H1 (cell line): ENCODE measurements around the gene CLDN8. TPM values are rescaled to one million over a fixed set of nuclear protein-coding genes. Genes with fewer than 3 reads are reported as not detected.

Source experiments
- CTCF ChIA-PET: fragments of 300-600 bp; sonication (Branson Sonifier 250); formaldehyde crosslinking; loops from one replicate; lab custom pipeline; 2021; ENCODE audit not compliant: partially characterized antibody; lab: Charles Lee
- POLR2A ChIA-PET: fragments of 300-600 bp; sonication (Branson Sonifier 250); formaldehyde crosslinking; loops from one replicate; lab custom pipeline; 2021; ENCODE audit warnings: inconsistent platforms; ENCODE audit not compliant: partially characterized antibody; lab: Charles Lee
- DNase-seq, 2 experiments: peaks; one replicate each; pipeline versions ENCODE4 v3.0.0 to v3.0.0-alpha.2; 2010 to 2022; ENCODE audit warnings: low spot score in 2 of 2, low read depth in 1 of 2, mixed read lengths in 1 of 2
- FAIRE-seq: peaks from 2 replicates; lab custom pipeline; 2011; peaks lifted over from hg19 to GRCh38; lab: Jason Lieb, UNC
- H2AFZ ChIP-seq: 2 replicates; pipeline ENCODE4 v1.8.1; 2012; ENCODE audit warnings: low read length, inconsistent platforms
- H2AK5ac ChIP-seq: 2 replicates; pipeline ENCODE4 v1.6.1; 2013; ENCODE audit warnings: low read depth, low read length
- H2BK120ac ChIP-seq: replicated peaks from 2 replicates; pipeline ENCODE3; 2013; ENCODE audit warnings: low read depth, low read length, inconsistent platforms
- H2BK12ac ChIP-seq: 2 replicates; pipeline ENCODE4 v1.6.1; 2013; ENCODE audit warnings: low read depth, low read length
- H2BK15ac ChIP-seq: 2 replicates; pipeline ENCODE4 v1.6.1; 2013; ENCODE audit warnings: low read length
- H2BK20ac ChIP-seq: 2 replicates; pipeline ENCODE4 v1.6.1; 2013; ENCODE audit warnings: low read length
- H2BK5ac ChIP-seq: 2 replicates; pipeline ENCODE4 v1.6.1; 2013; ENCODE audit warnings: low read depth, low read length
- H3K14ac ChIP-seq: 2 replicates; pipeline ENCODE4 v1.6.1; 2013; ENCODE audit warnings: inconsistent platforms; ENCODE audit not compliant: insufficient read length
- H3K18ac ChIP-seq: 2 replicates; pipeline ENCODE4 v1.6.1; 2013; ENCODE audit warnings: low read length; ENCODE audit errors: extremely low read depth
- H3K23ac ChIP-seq: 2 replicates; pipeline ENCODE4 v1.6.1; 2013; ENCODE audit warnings: inconsistent platforms; ENCODE audit not compliant: insufficient read length
- H3K23me2 ChIP-seq: 2 replicates; pipeline ENCODE4 v1.6.1; 2013; ENCODE audit warnings: low read depth, low read length
- H3K27ac ChIP-seq: 2 replicates; pipeline ENCODE4 v1.6.1; 2011; ENCODE audit warnings: low read depth, low read length, inconsistent platforms
- H3K27me3 ChIP-seq, 4 experiments: replicated peaks in 1 of 4; 1 replicate in 1 of 4; 2 replicates in 3 of 4; pipeline versions ENCODE4 v1.6.1 to v1.8.1; 2011 to 2013; ENCODE audit warnings: low read length in 3 of 4, mild to moderate bottlenecking in 3 of 4, inconsistent platforms in 2 of 4, mixed read lengths in 2 of 4, moderate library complexity in 1 of 4; ENCODE audit not compliant: control insufficient read depth in 3 of 4, insufficient read depth in 3 of 4; ENCODE audit errors: extremely low read depth in 1 of 4
- H3K36me3 ChIP-seq, 4 experiments: 2 replicates each; pipeline versions ENCODE4 v1.6.1 to v1.8.1; 2011 to 2013; ENCODE audit warnings: mild to moderate bottlenecking in 4 of 4, low read length in 3 of 4, moderate library complexity in 2 of 4, control low read depth in 1 of 4, inconsistent platforms in 1 of 4; ENCODE audit not compliant: insufficient read depth in 4 of 4, control insufficient read depth in 2 of 4
- H3K4ac ChIP-seq: replicated peaks from 2 replicates; pipeline ENCODE3; 2013; ENCODE audit warnings: low read length, low read depth, mixed read lengths, inconsistent platforms; ENCODE audit not compliant: insufficient read length
- H3K4me1 ChIP-seq, 4 experiments: replicated peaks in 1 of 4; 1 replicate in 1 of 4; 2 replicates in 3 of 4; pipeline versions ENCODE4 v1.6.1 to v1.8.1; 2011 to 2013; ENCODE audit warnings: low read length in 3 of 4, inconsistent platforms in 2 of 4, mixed read lengths in 1 of 4; ENCODE audit not compliant: insufficient read depth in 4 of 4, control insufficient read depth in 3 of 4
- H3K4me2 ChIP-seq, 2 experiments: 2 replicates each; pipeline versions ENCODE4 v1.6.1 to v1.8.1; 2011 to 2013; ENCODE audit warnings: low read depth in 2 of 2, low read length in 2 of 2, control low read depth in 1 of 2, inconsistent platforms in 1 of 2, mild to moderate bottlenecking in 1 of 2; ENCODE audit not compliant: insufficient read depth in 1 of 2
- H3K4me3 ChIP-seq, 4 experiments: fragments of 200-600, 300-600 bp in 1 of 4; sonication (generic), shearing (Covaris generic), sonication (Bioruptor Twin) in 1 of 4; 2 replicates each; pipeline versions ENCODE4 v1.5.1 to v1.8.1; 2011 to 2016; ENCODE audit warnings: low read length in 4 of 4, low read depth in 3 of 4, control low read depth in 2 of 4, inconsistent platforms in 2 of 4, mild to moderate bottlenecking in 2 of 4, mixed read lengths in 1 of 4, moderate library complexity in 1 of 4; ENCODE audit not compliant: insufficient read depth in 2 of 4; ENCODE audit errors: extremely low read depth in 1 of 4
- H3K56ac ChIP-seq: replicated peaks from 2 replicates; pipeline ENCODE3; 2013; ENCODE audit warnings: low read depth, mild to moderate bottlenecking, mixed read lengths, low read length, inconsistent platforms; ENCODE audit not compliant: insufficient read length
- H3K79me1 ChIP-seq: 2 replicates; pipeline ENCODE4 v1.6.1; 2013; ENCODE audit warnings: low read depth, low read length, control low read depth
- H3K79me2 ChIP-seq, 2 experiments: 2 replicates each; pipeline versions ENCODE4 v1.6.1 to v1.8.1; 2012 to 2013; ENCODE audit warnings: low read length in 2 of 2, mild to moderate bottlenecking in 2 of 2, inconsistent platforms in 1 of 2; ENCODE audit not compliant: insufficient read depth in 2 of 2, control insufficient read depth in 1 of 2
- H3K9ac ChIP-seq, 4 experiments: replicated peaks in 1 of 4; 1 replicate in 1 of 4; 2 replicates in 3 of 4; pipeline versions ENCODE4 v1.6.1 to v1.8.1; 2011 to 2013; ENCODE audit warnings: low read depth in 3 of 4, low read length in 3 of 4, control low read depth in 2 of 4, mild to moderate bottlenecking in 2 of 4, moderate library complexity in 2 of 4, inconsistent platforms in 1 of 4; ENCODE audit errors: extremely low read depth in 1 of 4
- H3K9me3 ChIP-seq, 2 experiments: 2 replicates each; pipeline versions ENCODE4 v1.6.1 to v1.8.1; 2012 to 2013; ENCODE audit warnings: mild to moderate bottlenecking in 2 of 2, moderate library complexity in 2 of 2, control low read depth in 1 of 2, inconsistent platforms in 1 of 2, low read depth in 1 of 2, low read length in 1 of 2, mixed read lengths in 1 of 2; ENCODE audit not compliant: insufficient read depth in 2 of 2
- H4K20me1 ChIP-seq, 2 experiments: replicated peaks in 1 of 2; 2 replicates each; pipeline versions ENCODE3 to v1.8.1; 2011 to 2013; ENCODE audit warnings: inconsistent platforms in 2 of 2, low read length in 2 of 2, mild to moderate bottlenecking in 1 of 2; ENCODE audit not compliant: insufficient read depth in 2 of 2, control insufficient read depth in 1 of 2
- H4K5ac ChIP-seq: 2 replicates; pipeline ENCODE4 v1.6.1; 2013; ENCODE audit warnings: low read length, low read depth, mixed read lengths, inconsistent platforms; ENCODE audit not compliant: insufficient read length
- H4K8ac ChIP-seq: 2 replicates; pipeline ENCODE4 v1.8.0; 2013; ENCODE audit warnings: mild to moderate bottlenecking, moderate library complexity, low read length, inconsistent platforms; ENCODE audit not compliant: insufficient read depth; ENCODE audit errors: extremely low read depth
- H4K91ac ChIP-seq: replicated peaks from 2 replicates; pipeline ENCODE3; 2013; ENCODE audit warnings: low read length, mixed read lengths, inconsistent platforms; ENCODE audit not compliant: insufficient read length
- BCL11A ChIP-seq, 2 experiments: IDR thresholded peaks; one replicate each; pipeline ENCODE4 v1.6.1; 2011; ENCODE audit warnings: low read depth in 2 of 2, low read length in 2 of 2, mild to moderate bottlenecking in 2 of 2
- CBX8 ChIP-seq: fragments of 300-800, 300-1000 bp; sonication (generic); IDR thresholded peaks from 2 replicates; pipeline ENCODE4 v1.7.1; 2016; ENCODE audit warnings: low read depth, low read length, borderline replicate concordance
- CTBP2 ChIP-seq: IDR thresholded peaks from 2 replicates; pipeline ENCODE4 v1.7.0; 2011; ENCODE audit warnings: borderline replicate concordance, mild to moderate bottlenecking, moderate library complexity, mixed read lengths, low read length; ENCODE audit not compliant: insufficient read depth, insufficient read length
- NANOG ChIP-seq: IDR thresholded peaks from 2 replicates; pipeline ENCODE4 v1.6.1; 2011; ENCODE audit warnings: low read length, low read depth, mild to moderate bottlenecking, inconsistent platforms; ENCODE audit not compliant: insufficient read depth, poor library complexity, severe bottlenecking
- NRF1 ChIP-seq: IDR thresholded peaks from 2 replicates; pipeline ENCODE4 v1.6.1; 2011; ENCODE audit warnings: mild to moderate bottlenecking, low read depth, low read length, improper control_type of control experiment
- PHF8 ChIP-seq: fragments of 200-600 bp; sonication (generic); conservative IDR thresholded peaks from 2 replicates; pipeline ENCODE4 v1.7.1; 2012; ENCODE audit warnings: low read depth, mild to moderate bottlenecking, inconsistent platforms, low read length, moderate library complexity
- WGBS, 2 experiments: shearing (Covaris generic) in 1 of 2; methylation state at CpG; one replicate each; pipeline versions ENCODE4 v1.1.6 to v1.1.7; 2013 to 2015; ENCODE audit warnings: low lambda C conversion rate in 2 of 2, mixed read lengths in 2 of 2, inconsistent platforms in 1 of 2, low coverage in 1 of 2, missing lambda C conversion rate in 1 of 2; ENCODE audit not compliant: insufficient replicate concordance in 2 of 2, insufficient coverage in 1 of 2, insufficient read length in 1 of 2; ENCODE audit errors: extremely low coverage in 1 of 2, missing lambda C conversion rate in 1 of 2; 5-methylcytosine and 5-hydroxymethylcytosine counted together
- polyA plus RNA-seq, 7 experiments: library from polyadenylated mRNA; depleted of rRNA in 3 of 7; stranded (reverse) in 5 of 7; unstranded in 2 of 7; fragments of >200 nt in 5 of 7; fragments of 200-250 nt in 2 of 7; gene quantifications; 1 replicate in 5 of 7; 2 replicates in 1 of 7; 4 replicates in 1 of 7; pipeline versions ENCODE4 v1.2.1 to v1.2.3, GENCODE V29; 2011 to 2013; ENCODE audit warnings: missing spikeins in 2 of 7, mixed read lengths in 2 of 7
- total RNA-seq: library from RNA; stranded (reverse); fragmentation: NEBNext Ultra II Directional; extraction: Animal tissue kit (Norgen Biotek cat#: 25700); gene quantifications from 2 replicates; pipeline ENCODE4 v1.2.1, GENCODE V29; 2021

CLDN8 gene
- total and polyA plus RNA-seq, 2 of the 8 experiments (the other 6 are each of a cell fraction or from before 2014, with no cell fraction given) = not detected

- Histone ChIP-seq H3K79me2 (no peaks in the 10 kb centered on the region), H4K91ac (no peak overlapping the region), H3K23me2 (no peaks in the 10 kb centered on the region), H3K23ac (no peak overlapping the region), H3K9me3 (no peaks in the 10 kb centered on the region), H2BK12ac (no peak overlapping the region), H3K36me3 (no peaks in the 10 kb centered on the region), H3K4me3 (no peak overlapping the region), H4K8ac (no peak overlapping the region), H2AK5ac (no peak overlapping the region), H3K27ac (no peak overlapping the region), H2BK120ac (no peak overlapping the region)
- CTCF ChIA-PET = interaction anchor here (0.6 to 3.0 kb wide), 2 partner anchors 12 to 177 kb away, joined by 3 to 16 read pairs; no protein-coding TSS in a partner anchor
- FAIRE-seq = no peak
- no peak for TF ChIP-seq CBX8
- TF ChIP-seq NRF1 = no peak
- no peak for TF ChIP-seq CTBP2
- TF ChIP-seq NANOG = no peak
- no peak for TF ChIP-seq PHF8
- no peak for TF ChIP-seq BCL11A (IDR thresholded peaks at IDR 0.05; ENCODE audit: low read depth in 2 of 2, low read length in 2 of 2)
- TF ChIP-seq, all 59 proteins: peak for 0
- H4K20me1 ChIP-seq = no peaks in the 10 kb centered on the region
- no peak overlapping the region for H2BK15ac ChIP-seq
- no peak overlapping the region for H3K18ac ChIP-seq
- no peak overlapping the region for H3K9ac ChIP-seq
- no peaks in the 10 kb centered on the region for H3K27me3 ChIP-seq
- H3K79me1 ChIP-seq = no peaks in the 10 kb centered on the region
- H3K56ac ChIP-seq = no peak overlapping the region
- no peak overlapping the region for H2AFZ ChIP-seq
- no peak for DNase-seq
- POLR2A ChIA-PET = no interaction called here
- H3K4me2 ChIP-seq = no peak overlapping the region
- H3K4me1 ChIP-seq = no peaks in the 10 kb centered on the region
- H3K14ac ChIP-seq = no peak overlapping the region
- no peak overlapping the region for H2BK20ac ChIP-seq
- H3K4ac ChIP-seq = no peak overlapping the region
- WGBS, 2 experiments = 89% methylated on average over 4 of the region's 4 CpGs; no CpG with 5 or more reads in 1 of the 2 experiments
- H2BK5ac ChIP-seq = no peak overlapping the region
- no peak overlapping the region for H4K5ac ChIP-seq
These were observed 40.2 kb upstream of the CLDN8 start for GRCh38 chr21:30256100-30256499.
